RPMI7951 (cell line): Measurements from ENCODE around the gene CCDC34. TPM values are rescaled to one million over a fixed set of nuclear protein-coding genes. Genes with fewer than 3 reads are reported as not detected.
A peak's percentile ranks its signal among the peaks of the same experiment; 100 is the strongest.

Experiments used
- DNase-seq: peaks from one replicate; pipeline ENCODE4 v3.0.0-alpha.2; 2012; ENCODE audit warnings: low read depth
- total RNA-seq: library from RNA; depleted of rRNA; stranded (reverse); fragments of >200 nt; shearing (Covaris generic); gene quantifications from 2 replicates; pipeline ENCODE4 v1.2.3, GENCODE V29; 2014; rRNA removed

Gene CCDC34
- 12.7 and 14.5 TPM in 2 replicates for total RNA-seq

DNA sequence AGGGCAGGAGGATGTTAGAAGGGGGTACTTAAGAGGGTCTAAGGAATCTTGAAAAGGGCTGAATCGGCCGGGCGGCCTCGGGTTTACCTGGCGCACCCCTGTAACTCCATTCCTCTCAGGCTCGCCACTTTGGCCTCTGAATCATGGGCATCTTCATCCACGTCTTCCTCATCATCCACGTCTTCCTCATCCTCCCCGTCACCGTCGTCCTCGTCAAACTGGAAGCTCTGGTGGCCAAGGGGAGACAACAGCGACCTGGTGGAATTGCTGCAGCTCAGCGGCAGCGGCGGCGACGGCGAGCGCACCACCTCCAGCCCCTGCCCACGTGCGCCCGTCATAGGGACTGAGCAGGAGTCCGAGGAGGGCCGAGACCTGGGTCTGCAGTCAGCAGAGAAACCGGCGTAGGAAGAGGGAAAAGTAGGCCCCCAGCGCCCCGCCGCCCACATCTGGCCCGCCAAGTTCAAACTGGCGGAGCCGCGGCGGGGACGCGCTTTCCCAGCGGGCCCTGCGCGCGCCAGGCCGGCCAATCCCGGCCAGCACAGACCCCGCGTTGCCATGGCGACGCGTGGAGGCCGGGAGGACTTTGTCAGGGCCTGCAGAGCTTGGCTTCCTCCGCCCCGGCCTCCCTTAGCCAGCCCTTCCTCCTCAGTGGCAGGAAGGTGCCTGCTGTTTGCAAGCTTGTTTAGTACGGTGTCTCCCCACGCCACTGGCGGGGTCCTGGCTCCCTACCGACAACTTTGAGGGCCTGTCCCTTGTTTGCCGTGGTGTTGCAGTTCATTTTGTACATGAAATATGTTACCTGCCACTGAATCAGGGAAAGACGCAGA, at the start of gene CCDC34:
Gene CCDC34, minus strand, starts transcription at position 467 of the 827 bp plus-strand sequence. Its CDS starts 21 bp downstream, at position 446.
- DNase-seq: peak; percentile 92

DNA sequence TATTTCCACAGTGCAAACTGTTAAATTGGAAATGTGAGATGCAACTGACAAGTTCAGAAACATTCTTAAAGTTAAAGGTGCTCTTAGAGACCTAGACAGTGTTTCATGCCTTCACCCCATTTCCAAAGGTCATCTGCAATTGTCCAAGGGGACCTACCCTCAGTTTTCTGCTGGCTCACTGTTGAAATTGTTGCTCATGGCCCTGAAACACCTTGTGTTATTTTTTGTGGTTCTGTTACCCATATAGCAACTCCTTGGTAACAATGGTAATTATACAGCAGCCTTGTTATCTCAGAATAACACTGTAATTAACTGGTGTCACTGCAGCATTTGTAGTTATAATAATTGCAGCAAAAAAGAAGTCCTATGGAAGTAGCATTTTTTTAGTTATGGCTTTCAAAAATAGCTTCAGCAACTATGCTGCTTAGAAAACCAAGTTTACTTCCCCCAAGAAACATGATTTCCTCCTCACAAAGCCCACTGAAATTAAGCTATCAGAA, 49.2 kb upstream of the CCDC34 start:
- DNase-seq: no peak

GRCh38 chr11:27411328-27411727, 48.3 kb upstream of the CCDC34 start:
- DNase-seq: no peak

DNA sequence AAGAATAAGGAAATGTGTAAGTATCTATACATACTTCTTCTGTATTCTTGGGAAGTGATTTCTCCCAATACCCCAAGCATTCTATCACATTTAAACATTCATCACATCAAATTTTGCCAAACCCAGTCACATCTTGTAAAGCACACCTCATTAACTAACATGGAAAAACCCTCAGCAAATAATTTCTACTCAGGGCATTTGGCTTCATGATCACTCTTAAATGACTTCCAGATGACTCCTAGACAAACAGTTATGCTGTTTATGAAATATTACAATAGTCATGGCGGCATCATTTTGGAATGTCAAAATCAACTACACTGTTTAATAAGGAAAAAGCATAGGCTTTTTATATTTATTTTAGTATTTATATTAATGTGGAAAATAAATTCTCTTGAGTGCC, 47.3 kb upstream of the CCDC34 start:
- no peak for DNase-seq

- no peak for DNase-seq
Measured at GRCh38 chr11:27409742-27410141, 46.7 kb upstream of the CCDC34 start.

DNA sequence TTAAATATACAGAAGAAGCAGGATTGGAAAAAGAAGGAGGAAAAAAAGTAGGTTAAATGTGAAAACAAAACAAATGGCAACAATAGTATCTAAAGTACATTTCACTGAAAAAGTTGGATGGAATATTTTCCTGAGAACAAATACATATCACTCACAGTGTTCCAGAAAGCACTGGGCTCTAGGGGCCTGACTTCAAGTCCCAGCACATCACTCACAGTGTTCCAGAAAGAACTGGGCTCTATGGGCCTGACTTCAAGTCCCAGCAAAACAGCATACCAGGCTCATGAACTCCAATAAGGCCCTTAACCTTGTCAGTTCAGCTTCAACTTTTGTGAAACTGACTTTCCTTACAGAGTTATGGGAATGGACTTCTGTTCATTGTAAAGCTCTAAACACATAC, 46.0 kb upstream of the CCDC34 start:
- no peak for DNase-seq

DNA sequence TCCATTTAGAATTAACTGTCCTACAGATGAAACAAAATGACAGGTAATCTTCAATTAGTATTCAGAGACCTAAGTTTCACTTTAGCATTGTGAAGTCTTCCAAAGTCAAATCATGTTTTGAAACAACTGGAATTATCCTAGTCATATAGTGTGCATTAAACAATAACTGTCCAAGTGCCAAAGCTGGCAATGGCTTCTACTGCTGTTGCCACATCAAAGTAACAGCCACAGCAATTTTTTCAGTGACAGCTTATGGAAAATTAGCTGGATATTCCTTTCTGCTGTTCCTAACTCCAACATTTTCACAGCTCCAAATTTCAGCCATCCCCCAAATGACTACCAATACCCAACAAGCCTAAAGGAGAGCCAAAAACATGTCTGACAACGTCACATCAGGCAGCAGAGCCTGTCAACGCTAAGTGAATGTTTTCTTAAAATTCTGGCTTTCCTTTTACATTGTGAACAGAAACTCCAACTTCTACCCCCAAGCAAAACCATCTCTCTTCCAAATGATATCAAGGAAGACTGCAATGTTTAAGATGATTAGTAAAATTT, 45.3 kb upstream of the CCDC34 start:
- DNase-seq: no peak

GRCh38 chr11:27406498-27407354, 43.7 kb upstream of the CCDC34 start:
- no peak for DNase-seq

GRCh38 chr11:27405134-27405533, 42.1 kb upstream of the CCDC34 start:
- DNase-seq: no peak

- DNase-seq: no peak
Measured at GRCh38 chr11:27404427-27404826, 41.4 kb upstream of the CCDC34 start.

GRCh38 chr11:27403195-27403594, 40.2 kb upstream of the CCDC34 start:
- no peak for DNase-seq

GRCh38 chr11:27402450-27402849, 39.4 kb upstream of the CCDC34 start:
- no peak for DNase-seq

- no peak for DNase-seq
Measured at GRCh38 chr11:27401833-27402316, 38.9 kb upstream of the CCDC34 start.

DNA sequence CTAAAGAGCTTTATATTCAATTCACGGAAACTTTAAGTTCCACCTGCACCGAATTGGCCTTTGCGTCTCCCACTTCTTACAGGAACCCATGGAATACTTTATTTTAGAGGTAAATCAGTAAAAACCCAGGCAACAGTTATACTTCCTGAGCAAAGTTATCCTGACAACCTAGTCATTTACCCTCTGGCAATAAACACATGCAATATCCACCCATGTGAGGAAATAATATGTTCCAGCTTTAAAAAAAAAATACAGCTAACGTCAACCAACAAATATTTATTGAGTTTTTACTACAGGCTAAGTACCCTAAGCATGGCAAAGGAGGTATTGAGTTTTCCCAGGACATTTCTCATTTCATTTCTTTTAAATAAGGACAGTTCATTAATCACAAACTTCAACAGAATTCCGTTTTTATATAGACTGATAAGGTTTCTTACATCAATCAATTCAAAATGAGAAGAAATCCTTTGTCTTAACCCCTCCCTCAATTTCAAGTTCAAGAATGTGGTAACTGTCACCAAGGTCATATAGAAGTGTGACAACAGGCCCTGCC, 38.3 kb upstream of the CCDC34 start:
- DNase-seq: no peak

DNA sequence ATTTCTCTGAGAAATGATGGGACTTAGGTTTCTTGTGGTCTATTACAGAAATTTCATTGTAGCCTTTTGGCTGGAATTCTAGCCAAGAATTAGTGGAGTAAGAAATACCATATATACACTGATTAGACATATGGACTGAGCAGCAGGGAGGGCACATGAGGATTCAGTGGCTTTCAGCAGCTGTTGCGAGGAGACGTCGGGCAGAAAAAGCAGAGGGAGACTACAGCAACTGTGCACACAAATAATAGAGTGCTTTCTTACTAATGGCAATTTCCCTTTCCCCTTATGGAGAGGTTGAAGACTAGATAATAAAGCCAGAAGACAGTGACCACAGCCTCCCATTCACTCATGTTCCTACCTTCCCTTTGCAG, 35.4 kb upstream of the CCDC34 start:
- no peak for DNase-seq

- DNase-seq: no peak
Measured at GRCh38 chr11:27397624-27398399, 34.8 kb upstream of the CCDC34 start.

DNA sequence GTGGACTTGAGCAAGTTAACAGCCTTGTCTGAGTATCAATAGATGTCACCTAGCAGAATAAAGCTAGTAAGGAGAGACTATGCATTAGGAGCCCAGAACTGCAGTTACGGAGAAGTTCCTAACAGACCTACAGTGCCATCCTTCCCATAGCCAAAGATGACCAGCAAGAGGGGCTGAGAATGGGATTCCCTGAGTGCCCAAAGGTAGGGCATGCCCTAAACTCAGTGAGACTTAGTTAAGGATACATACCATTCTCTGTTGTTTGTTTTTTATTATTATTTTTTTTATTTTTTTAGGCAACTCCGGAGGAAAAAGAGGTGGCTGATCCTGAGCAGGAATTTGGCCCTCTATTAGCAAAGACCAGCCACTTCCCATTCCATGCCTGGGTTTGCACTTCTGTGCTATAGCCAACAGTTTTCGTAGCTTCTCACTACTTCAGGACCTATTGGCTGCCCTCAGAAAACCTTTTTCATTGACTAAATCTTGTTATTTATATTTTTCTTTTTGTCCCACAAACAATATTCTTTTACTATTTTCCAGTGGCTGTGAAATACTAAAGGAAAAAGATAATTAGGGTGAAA, 33.3 kb upstream of the CCDC34 start:
- DNase-seq: no peak

- DNase-seq: no peak
Measured at GRCh38 chr11:27395556-27396258, 32.7 kb upstream of the CCDC34 start.

GRCh38 chr11:27394781-27395228, 31.8 kb upstream of the CCDC34 start:
- no peak for DNase-seq
